Fibroblast of the aortic adventitia (primary cell): ENCODE results near the gene ZNF594. TPM values are rescaled to one million over a fixed set of nuclear protein-coding genes. Genes with fewer than 3 reads are reported as not detected.

Experiments used
- DNase-seq: peaks from one replicate; pipeline ENCODE4 v3.0.0-alpha.2; 2010; ENCODE audit warnings: low read depth
- H3K4me3 ChIP-seq: 2 replicates; pipeline ENCODE4 v1.5.1; 2011; ENCODE audit warnings: low read depth, mild to moderate bottlenecking, control low read depth, low read length, moderate library complexity
- total RNA-seq: library from RNA; depleted of rRNA; stranded (reverse); fragments of >200 nt; gene quantifications from 2 replicates; pipeline ENCODE4 v1.2.3, GENCODE V29; 2012; ENCODE audit warnings: low replicate concordance
- TF ChIP-seq, protein P1 (sequence below): IDR thresholded peaks from 2 replicates; pipeline ENCODE4 v1.5.1; 2011; ENCODE audit warnings: mild to moderate bottlenecking, low read length, control low read depth, inconsistent platforms; ENCODE audit not compliant: insufficient read depth

ZNF594 gene
- total RNA-seq, 1 donor: 7.6 TPM

GRCh38 chr17:5200360-5200759 lies 8.7 kb upstream of the ZNF594 start:
- no peak overlapping the region for H3K4me3 ChIP-seq
- DNase-seq: no peak
- TF ChIP-seq, protein P1, sequence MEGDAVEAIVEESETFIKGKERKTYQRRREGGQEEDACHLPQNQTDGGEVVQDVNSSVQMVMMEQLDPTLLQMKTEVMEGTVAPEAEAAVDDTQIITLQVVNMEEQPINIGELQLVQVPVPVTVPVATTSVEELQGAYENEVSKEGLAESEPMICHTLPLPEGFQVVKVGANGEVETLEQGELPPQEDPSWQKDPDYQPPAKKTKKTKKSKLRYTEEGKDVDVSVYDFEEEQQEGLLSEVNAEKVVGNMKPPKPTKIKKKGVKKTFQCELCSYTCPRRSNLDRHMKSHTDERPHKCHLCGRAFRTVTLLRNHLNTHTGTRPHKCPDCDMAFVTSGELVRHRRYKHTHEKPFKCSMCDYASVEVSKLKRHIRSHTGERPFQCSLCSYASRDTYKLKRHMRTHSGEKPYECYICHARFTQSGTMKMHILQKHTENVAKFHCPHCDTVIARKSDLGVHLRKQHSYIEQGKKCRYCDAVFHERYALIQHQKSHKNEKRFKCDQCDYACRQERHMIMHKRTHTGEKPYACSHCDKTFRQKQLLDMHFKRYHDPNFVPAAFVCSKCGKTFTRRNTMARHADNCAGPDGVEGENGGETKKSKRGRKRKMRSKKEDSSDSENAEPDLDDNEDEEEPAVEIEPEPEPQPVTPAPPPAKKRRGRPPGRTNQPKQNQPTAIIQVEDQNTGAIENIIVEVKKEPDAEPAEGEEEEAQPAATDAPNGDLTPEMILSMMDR: no peak

- no peak for DNase-seq
- no peak overlapping the region for H3K4me3 ChIP-seq
- TF ChIP-seq, protein P1: no peak
Observed at GRCh38 chr17:5198472-5198871, 6.8 kb upstream of the ZNF594 start.

DNA sequence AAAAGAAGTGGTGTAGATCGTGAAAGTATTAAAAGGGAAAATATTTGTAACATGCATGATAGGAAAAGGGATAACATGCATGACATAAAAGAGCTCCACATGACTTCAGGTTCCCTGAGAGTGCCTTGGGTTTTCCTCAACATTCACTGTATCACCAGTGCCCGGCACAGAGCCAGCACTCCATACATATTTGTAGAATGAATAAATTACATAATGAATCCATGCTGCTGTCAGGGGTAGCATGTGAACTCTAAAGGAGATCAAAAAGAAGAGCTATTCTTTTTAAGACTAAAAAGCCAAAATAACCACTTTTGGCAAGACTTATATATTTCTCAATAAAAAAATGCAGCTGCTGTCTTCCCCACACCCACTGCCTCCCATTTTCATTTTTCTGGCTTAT lies 2.7 kb upstream of the ZNF594 start:
- DNase-seq: peak; percentile 29

DNA sequence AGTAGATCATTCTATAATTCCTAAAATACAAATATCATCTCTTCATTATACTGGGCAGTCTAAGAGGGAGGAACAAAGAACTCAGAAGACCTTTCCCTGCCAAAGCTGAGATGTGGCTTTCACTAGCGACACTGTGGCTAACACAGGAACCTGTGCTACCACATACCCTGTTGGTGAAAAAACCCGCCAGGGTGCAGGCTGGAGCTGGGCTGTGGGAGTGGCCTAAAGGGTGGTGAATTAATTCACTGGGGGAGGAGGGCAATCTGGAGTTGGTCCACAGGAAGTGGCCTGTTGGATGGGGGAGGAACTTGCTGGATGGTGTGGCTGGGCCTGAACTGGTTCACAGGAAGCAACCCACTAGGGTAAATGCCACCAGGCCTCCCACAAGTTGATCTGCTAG lies 7.4 kb downstream of the ZNF594 start:
- no peak overlapping the region for H3K4me3 ChIP-seq
- DNase-seq: no peak
- TF ChIP-seq, protein P1: no peak

More for the DNA sequence above, 2.7 kb upstream of the ZNF594 start:
- TF ChIP-seq, protein P1: no peak
- no peak overlapping the region for H3K4me3 ChIP-seq

GRCh38 chr17:5183410-5183793 lies 8.3 kb downstream of the ZNF594 start:
- TF ChIP-seq, protein P1: no peak
- no peak for DNase-seq
- no peak overlapping the region for H3K4me3 ChIP-seq

- TF ChIP-seq, protein P1: no peak
- no peak for DNase-seq
- no peak overlapping the region for H3K4me3 ChIP-seq
Observed at GRCh38 chr17:5182597-5183409, 8.9 kb downstream of the ZNF594 start.
